PFSK-1 (cell line): ENCODE results near the gene ACTN2.

Experiments
- FOXP2 ChIP-seq: optimal IDR thresholded peaks from 2 replicates; pipeline ENCODE3; 2011; ENCODE audit warnings: borderline replicate concordance, control low read depth, inconsistent platforms; ENCODE audit not compliant: insufficient read depth; ENCODE audit errors: extremely low read length, extremely low read depth
- POLR2AphosphoS5 ChIP-seq: IDR thresholded peaks from 2 replicates; pipeline ENCODE4 v1.6.1; 2012; ENCODE audit warnings: low read depth, mild to moderate bottlenecking, control low read depth, low read length, moderate library complexity
- SIN3A ChIP-seq: IDR thresholded peaks from 2 replicates; pipeline ENCODE4 v1.6.1; 2012; ENCODE audit warnings: mild to moderate bottlenecking, low read length, moderate library complexity, borderline replicate concordance; ENCODE audit not compliant: insufficient read depth
- TAF1 ChIP-seq: IDR thresholded peaks from 2 replicates; pipeline ENCODE4 v1.6.1; 2012; ENCODE audit warnings: low read length, control low read depth, borderline replicate concordance; ENCODE audit not compliant: insufficient read depth
- TF ChIP-seq, protein P1 (sequence below), 2 experiments: IDR thresholded peaks; 2 replicates each; pipeline versions ENCODE4 v1.6.1 to v1.8.0; 2011 to 2012; ENCODE audit warnings: low read depth in 2 of 2, low read length in 2 of 2, control low read depth in 1 of 2, inconsistent platforms in 1 of 2, mild to moderate bottlenecking in 1 of 2, moderate library complexity in 1 of 2; ENCODE audit not compliant: insufficient read depth in 1 of 2

Gene ACTN2

DNA sequence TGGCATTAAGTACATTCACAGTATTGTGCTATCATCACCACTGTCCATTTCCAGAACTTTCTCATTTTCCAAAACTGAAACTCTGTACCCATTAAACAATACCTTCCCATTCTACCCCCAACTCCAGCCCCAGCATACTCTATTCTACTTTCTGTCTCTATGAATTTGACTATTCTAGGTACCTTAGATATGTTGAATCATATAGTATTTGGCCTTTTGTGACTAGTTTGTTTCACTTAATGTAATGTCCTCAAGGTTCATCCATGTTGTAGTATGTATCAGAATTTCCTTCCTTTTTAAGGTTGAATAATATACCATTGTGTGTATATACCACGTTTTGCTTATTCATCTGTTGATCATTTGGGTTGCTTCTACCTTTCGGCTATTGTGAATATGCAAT lies 120.3 kb downstream of the ACTN2 start:
- TF ChIP-seq, protein P1, sequence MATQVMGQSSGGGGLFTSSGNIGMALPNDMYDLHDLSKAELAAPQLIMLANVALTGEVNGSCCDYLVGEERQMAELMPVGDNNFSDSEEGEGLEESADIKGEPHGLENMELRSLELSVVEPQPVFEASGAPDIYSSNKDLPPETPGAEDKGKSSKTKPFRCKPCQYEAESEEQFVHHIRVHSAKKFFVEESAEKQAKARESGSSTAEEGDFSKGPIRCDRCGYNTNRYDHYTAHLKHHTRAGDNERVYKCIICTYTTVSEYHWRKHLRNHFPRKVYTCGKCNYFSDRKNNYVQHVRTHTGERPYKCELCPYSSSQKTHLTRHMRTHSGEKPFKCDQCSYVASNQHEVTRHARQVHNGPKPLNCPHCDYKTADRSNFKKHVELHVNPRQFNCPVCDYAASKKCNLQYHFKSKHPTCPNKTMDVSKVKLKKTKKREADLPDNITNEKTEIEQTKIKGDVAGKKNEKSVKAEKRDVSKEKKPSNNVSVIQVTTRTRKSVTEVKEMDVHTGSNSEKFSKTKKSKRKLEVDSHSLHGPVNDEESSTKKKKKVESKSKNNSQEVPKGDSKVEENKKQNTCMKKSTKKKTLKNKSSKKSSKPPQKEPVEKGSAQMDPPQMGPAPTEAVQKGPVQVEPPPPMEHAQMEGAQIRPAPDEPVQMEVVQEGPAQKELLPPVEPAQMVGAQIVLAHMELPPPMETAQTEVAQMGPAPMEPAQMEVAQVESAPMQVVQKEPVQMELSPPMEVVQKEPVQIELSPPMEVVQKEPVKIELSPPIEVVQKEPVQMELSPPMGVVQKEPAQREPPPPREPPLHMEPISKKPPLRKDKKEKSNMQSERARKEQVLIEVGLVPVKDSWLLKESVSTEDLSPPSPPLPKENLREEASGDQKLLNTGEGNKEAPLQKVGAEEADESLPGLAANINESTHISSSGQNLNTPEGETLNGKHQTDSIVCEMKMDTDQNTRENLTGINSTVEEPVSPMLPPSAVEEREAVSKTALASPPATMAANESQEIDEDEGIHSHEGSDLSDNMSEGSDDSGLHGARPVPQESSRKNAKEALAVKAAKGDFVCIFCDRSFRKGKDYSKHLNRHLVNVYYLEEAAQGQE (IDR thresholded peaks at IDR 0.05; ENCODE audit: insufficient read depth in 1 of 2, low read depth in 2 of 2, low read length in 2 of 2): no peak
- TF ChIP-seq SIN3A (no peak), TAF1 (no peak), POLR2AphosphoS5 (no peak), FOXP2 (no peak)

DNA sequence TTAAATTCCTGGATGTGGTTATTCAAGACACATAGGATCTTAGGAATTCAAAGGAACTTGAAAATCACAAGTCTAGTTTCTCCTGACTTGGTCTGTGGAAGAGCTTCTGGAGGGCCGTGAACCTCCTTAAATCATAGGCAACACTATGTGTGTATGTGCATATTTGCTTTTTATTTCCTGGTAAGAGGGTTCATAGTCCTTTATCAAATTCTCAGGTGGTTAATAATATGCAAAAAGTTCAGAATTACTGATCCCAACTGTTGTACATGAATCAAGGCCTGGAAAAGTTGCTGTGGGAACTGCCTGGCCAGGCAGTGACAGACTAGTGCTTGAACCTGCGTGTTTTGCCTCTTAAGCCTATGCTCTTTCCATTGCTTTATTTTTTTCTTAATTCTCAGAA lies 121.7 kb downstream of the ACTN2 start:
- TF ChIP-seq FOXP2 (no peak), TAF1 (no peak), POLR2AphosphoS5 (no peak), SIN3A (no peak)
- TF ChIP-seq, protein P1 (IDR thresholded peaks at IDR 0.05; ENCODE audit: insufficient read depth in 1 of 2, low read depth in 2 of 2, low read length in 2 of 2): no peak

DNA sequence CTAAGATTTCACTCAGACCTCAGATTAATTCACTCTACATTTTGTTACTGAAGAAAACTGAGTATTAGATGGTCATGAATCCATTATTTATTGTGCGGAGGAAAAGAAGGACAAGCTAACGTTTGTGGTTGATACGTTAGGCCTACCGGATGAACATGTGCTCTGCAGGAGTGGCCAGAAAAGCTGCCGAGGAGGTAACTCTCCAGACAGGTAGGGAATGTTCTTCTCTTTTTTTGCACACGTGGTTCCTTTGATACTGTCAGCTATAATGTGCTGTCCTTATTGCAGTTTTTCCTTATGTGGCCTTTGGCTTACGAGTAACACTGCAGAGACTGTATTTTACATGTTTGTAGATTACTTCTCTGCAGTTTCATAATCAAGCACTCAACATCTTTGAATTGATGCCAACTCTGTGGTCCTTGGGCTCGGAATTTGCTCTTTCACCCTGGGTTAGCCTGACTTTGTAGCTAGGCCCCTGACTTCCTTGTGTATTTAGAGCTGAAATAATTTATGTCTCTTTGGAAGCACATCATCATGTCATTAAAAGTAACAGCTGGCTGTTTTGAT lies 122.3 kb downstream of the ACTN2 start:
- TF ChIP-seq TAF1: no peak
- TF ChIP-seq FOXP2: no peak
- TF ChIP-seq, protein P1 (IDR thresholded peaks at IDR 0.05; ENCODE audit: insufficient read depth in 1 of 2, low read depth in 2 of 2, low read length in 2 of 2): no peak
- no peak for TF ChIP-seq POLR2AphosphoS5
- no peak for TF ChIP-seq SIN3A

DNA sequence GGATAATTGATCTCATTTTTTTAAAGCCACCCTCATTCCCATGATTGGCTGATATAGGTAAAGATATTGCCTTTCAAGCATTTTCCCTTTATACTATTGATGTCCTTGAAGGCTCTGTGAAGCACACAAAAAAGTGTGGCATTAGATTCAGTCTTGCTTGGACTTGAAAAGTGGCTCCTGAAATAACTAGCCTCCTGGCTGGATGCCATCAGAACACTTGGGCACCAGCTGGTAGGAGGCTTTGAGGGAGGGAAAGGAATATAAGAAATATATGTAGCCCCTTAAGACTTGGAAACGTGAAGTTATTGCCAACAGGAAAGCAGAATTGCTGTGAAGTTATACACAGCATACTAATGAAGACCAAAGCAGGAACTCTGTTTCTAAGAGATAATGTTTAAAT lies 122.8 kb downstream of the ACTN2 start:
- TF ChIP-seq TAF1: no peak

DNA sequence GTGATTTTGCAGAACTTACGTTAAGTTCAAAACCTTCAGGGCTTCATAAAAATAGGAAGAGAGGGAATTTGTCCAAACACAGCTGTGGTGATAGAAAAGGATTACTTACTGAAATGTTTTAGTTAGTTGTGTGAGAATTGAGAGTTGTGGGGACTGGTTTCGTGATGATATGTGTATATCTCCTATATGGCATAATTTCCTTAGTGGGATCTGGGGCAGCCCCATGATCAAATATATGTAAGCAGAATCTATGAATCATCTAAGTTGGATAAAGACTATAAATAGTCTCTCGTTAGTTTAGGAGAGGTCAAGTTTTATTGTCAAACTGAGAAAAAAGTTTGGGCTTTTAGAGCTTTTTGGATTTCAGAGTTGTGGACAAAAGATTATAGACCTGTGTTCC lies 123.7 kb downstream of the ACTN2 start:
- no peak for TF ChIP-seq SIN3A
- TF ChIP-seq, protein P1 (IDR thresholded peaks at IDR 0.05; ENCODE audit: insufficient read depth in 1 of 2, low read depth in 2 of 2, low read length in 2 of 2): no peak
